ENCODE data around the gene CACNA1C.

CACNA1C gene

DNA sequence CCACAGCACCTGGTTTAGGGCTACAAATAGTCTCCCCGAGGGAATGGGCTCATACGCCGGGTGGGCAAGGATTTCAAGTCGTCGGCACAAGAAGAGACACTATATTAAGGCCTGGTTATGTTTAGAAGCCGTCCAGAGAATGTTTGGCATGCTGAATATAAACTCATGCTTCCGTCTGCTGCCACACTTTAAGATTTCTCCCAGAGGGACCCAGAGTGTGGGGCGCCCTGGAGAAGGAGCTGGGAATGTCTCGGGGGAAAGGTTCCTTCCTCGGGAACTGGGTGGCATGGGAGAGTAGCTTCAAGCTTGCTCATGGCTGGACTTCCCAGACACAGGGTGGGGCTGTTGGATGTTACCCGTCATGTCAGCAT, 295.7 kb downstream of the CACNA1C start:
- TF ChIP-seq CTCF (IDR thresholded peaks at IDR 0.05; ENCODE audit: low read depth, low read length, missing control alignments): no peak
- in situ Hi-C loops (cut with HindIII; ENCODE audit: low pct_ligation_motif_present, low sequenced_read_pairs): no loop called here
- no peak overlapping the region for H3K27ac ChIP-seq

DNA sequence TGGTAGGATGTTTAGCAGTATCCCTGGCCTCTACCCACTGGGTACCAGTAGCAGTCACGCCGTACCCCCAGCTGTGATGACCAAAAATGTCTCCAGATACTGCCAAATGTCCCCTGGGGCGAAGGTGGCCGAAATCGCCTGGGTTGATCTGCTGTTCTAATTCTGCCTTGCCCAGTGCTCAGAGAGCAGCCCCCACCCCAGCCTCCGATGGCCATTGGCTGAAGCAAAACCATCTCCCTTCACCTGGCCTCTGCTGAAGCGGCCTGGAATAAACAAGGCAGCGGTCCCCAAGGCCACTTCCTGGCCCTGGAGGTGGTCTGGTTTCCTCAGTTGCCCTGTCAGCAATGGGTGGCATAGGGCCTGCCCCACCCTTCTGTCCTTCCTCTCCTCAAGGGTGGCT, 298.4 kb downstream of the CACNA1C start:
- no peak overlapping the region for H3K27ac ChIP-seq
- in situ Hi-C loops (cut with HindIII; ENCODE audit: low pct_ligation_motif_present, low sequenced_read_pairs): no loop called here
- H3K36me3 ChIP-seq (replicated peaks): no peaks in the 10 kb centered on the region
- no peak overlapping the region for H3K4me3 ChIP-seq (ENCODE audit: low read depth, low read length)
- TF ChIP-seq CTCF (IDR thresholded peaks at IDR 0.05; ENCODE audit: low read depth, low read length, missing control alignments): no peak
- no peak for DNase-seq
- no peaks in the 10 kb centered on the region for H3K27me3 ChIP-seq (replicated peaks)

More for the DNA sequence above, 295.7 kb downstream of the CACNA1C start:
- no peaks in the 10 kb centered on the region for H3K36me3 ChIP-seq (replicated peaks)
- H3K27me3 ChIP-seq (replicated peaks): no peaks in the 10 kb centered on the region
- no peak overlapping the region for H3K4me3 ChIP-seq (ENCODE audit: low read depth, low read length)
- DNase-seq: no peak

- in situ Hi-C loops (cut with HindIII; ENCODE audit: low pct_ligation_motif_present, low sequenced_read_pairs): no loop called here
These were observed 299.4 kb downstream of the CACNA1C start for GRCh38 chr12:2352203-2352602.

GRCh38 chr12:2353281-2353680, 300.5 kb downstream of the CACNA1C start:
- TF ChIP-seq CTCF (IDR thresholded peaks at IDR 0.05; ENCODE audit: low read depth, low read length, missing control alignments): no peak
- no peaks in the 10 kb centered on the region for H3K36me3 ChIP-seq (replicated peaks)
- no peaks in the 10 kb centered on the region for H3K27me3 ChIP-seq (replicated peaks)
- in situ Hi-C loops (cut with HindIII; ENCODE audit: low pct_ligation_motif_present, low sequenced_read_pairs): no loop called here
- H3K4me3 ChIP-seq (ENCODE audit: low read depth, low read length): no peak overlapping the region
- no peak for DNase-seq
- H3K27ac ChIP-seq: no peak overlapping the region

More at GRCh38 chr12:2352203-2352602, 299.4 kb downstream of the CACNA1C start:
- no peak overlapping the region for H3K27ac ChIP-seq
- H3K4me3 ChIP-seq (ENCODE audit: low read depth, low read length): no peak overlapping the region
- H3K36me3 ChIP-seq (replicated peaks): no peaks in the 10 kb centered on the region
- no peak for TF ChIP-seq CTCF (IDR thresholded peaks at IDR 0.05; ENCODE audit: low read depth, low read length, missing control alignments)
- H3K27me3 ChIP-seq (replicated peaks): no peaks in the 10 kb centered on the region
- no peak for DNase-seq

GRCh38 chr12:2353691-2354090, 300.9 kb downstream of the CACNA1C start:
- no peaks in the 10 kb centered on the region for H3K36me3 ChIP-seq (replicated peaks)
- DNase-seq: no peak
- no peaks in the 10 kb centered on the region for H3K27me3 ChIP-seq (replicated peaks)
- H3K27ac ChIP-seq: no peak overlapping the region
- TF ChIP-seq CTCF (IDR thresholded peaks at IDR 0.05; ENCODE audit: low read depth, low read length, missing control alignments): no peak
- H3K4me3 ChIP-seq (ENCODE audit: low read depth, low read length): no peak overlapping the region
- in situ Hi-C loops (cut with HindIII; ENCODE audit: low pct_ligation_motif_present, low sequenced_read_pairs): no loop called here

All from brain microvascular endothelial cell (primary cell).